Measurements from ENCODE around the gene PRDX2.
"Not testable (repeated sequence)": the region's sequence is repeated elsewhere in the genome, so short reads cannot be mapped to it uniquely, and the experiment has no call there.

Gene PRDX2

DNA sequence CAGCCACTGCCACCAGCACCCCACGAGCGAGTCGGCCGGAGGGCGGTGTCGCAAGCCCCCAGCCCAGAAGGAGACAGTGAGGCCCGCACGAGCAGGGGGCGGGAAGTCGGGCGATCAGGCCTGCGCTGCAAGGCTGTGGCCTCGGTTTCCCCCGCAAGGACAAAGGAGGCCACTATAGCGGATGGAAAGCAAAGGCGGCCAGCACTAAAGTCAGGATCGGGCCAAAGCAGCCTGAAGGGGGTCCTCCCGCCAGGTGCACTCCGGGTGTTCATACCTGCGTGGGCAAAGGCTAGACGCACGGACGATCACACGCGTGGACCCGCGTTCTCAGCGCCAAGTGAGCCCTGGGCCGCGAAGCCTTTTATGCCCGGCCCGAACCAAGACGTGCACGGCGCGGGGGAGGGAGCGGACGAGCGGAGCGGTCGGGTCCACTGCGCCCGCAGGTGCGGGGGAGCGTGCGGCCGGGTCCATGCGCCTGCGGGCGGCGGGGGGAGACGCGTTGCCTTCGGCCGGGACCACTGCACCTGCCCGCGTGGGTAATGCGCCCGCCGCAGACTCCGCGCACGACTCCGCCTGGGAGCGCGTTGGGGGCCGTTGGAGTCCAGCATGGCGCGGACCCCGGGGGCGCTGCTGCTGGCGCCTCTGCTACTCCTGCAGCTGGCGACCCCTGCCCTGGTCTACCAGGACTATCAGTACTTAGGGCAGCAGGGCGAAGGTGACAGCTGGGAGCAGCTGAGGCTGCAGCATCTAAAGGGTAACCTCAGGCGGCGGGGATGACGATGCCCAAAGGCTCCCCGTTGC is at the start of gene PRDX2, which contains the start of gene THSD8:
PRDX2 (minus strand) TSS at position 335 of the 801 bp plus-strand sequence. CDS start 539 bp downstream, outside the sequence.
THSD8 (plus strand) TSS at position 604 of the 801 bp plus-strand sequence; CDS start at position 607, 3 bp downstream.
- peak; percentile 70 for DNase-seq

DNA sequence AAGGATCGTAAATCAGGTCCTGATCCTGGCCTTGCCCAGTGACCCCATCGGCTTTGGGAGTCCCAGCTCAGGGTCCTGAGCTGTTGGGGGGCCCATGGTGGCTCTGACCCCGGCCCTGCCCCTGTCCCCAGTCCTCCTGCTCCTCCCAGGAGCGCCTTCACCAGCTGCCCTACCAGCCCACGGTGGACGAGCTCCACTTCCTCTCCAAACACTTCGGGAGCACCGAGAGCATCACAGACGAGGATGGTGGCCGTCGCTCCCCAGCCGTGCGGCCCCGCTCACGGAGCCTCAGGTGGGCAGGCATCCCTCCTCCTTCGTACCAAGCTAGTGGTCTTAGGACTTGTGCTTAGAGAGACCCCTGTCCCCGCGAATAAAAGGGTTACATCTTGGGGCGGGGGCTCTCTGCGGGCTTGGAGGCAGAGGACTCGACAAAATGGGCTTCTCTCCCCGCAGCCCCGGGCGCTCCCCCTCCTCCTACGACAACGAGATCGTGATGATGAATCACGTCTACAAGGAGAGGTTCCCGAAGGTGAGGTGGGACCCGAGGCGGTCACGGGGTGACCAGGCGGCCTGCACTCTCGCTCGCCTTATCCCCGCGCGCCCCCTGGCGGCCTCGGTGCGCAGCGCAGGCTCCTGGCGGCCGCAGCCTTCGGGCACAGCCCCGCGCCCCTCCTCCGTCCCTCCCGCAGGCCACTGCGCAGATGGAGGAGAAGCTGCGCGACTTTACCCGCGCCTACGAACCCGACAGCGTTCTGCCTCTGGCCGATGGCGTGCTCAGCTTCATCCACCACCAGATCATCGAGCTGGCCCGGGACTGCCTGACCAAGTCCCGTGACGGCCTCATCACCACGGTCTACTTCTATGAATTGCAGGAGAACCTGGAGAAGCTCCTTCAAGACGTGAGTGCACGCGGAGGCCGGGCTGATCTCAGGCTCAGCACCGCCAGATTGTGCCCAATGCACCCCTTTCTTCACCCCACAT is 45.8 kb upstream of the PRDX2 start:
- DNase-seq: peak; percentile 72

GRCh38 chr19:12846613-12847012 is 45.0 kb upstream of the PRDX2 start:
- not testable (repeated sequence) for DNase-seq

- no peak for DNase-seq
These were observed 42.6 kb upstream of the PRDX2 start for GRCh38 chr19:12843999-12844732.

DNA sequence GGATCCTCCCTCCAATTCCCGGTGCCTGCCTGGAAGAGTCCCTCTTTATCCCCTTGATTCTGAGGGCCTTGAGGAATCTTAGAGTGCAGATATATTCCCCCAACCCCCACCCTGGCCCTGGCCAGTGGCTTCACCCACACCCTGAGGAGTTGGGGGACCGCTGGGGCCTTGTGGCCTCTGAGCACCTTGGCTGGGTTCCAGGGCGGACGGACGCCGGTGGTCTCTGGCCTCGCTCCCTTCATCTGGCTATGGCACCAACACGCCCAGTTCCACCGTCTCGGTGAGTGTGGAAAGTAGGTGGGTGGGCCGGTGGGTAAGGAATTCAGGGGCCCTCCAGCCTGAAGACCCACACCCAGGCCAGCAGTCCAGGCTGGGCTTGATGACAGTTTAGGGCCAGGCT is 41.7 kb upstream of the PRDX2 start:
- DNase-seq: no peak

DNA sequence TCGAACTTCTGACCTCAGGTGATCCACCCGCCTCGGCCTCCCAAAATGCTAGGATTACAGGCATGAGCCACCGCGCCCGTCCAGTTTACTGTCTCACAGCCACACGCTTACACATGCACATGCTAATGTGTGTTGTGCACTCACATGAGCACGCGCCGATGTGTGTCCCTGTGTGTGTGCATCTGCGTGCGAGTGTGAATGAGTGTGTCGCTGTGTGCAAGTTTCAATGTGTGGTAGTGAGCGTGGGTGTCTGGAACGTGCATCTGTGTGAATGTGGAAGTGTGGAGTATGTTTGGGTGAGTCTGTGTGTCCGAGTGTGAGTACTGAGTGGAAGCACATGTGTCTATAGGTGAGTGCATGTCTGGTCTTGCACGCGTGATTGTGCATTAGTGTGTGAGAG is 40.9 kb upstream of the PRDX2 start:
- no peak for DNase-seq

GRCh38 chr19:12841094-12841493 is 39.5 kb upstream of the PRDX2 start:
- DNase-seq: no peak

- DNase-seq: no peak
These were observed 38.8 kb upstream of the PRDX2 start for GRCh38 chr19:12840091-12841079.

DNA sequence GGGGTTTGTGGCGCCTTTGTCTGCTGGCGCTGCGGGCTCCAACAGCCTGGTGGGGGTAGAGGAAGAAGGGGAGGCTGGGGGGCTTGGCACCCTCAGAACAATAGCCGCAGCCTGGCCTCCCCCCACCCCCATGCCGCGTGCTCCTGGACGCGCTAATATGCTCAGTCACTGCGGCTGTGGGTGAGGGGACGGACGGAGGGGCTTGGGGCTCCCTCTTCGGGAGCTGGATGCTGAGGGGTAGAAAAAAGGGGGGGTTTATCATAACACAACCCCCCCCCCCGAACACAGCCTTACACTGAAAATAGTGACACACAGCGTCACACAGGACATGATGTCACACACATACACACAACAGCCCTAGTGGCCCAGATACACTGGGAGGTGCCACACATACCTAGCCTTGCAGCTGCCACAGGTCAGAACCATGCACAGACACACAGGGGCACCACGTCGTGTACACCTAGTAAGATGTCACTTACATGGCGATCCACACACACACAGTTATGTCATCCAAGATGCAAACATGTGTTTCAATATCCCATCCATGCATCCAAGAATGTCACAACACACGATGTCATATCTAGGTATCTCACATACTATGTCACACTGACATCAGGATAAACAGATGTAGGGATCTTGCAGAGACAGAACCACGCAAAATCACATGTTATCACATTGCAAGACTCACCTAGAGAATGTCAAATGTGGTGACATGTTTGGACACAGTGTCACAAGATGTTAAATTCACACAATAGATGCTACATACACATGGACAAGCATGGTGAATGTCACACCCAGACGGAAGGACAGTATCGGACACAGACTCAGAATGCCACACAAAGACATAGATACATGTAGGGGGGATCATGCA is 37.5 kb upstream of the PRDX2 start:
- no peak for DNase-seq

- no peak for DNase-seq
These were observed 36.7 kb upstream of the PRDX2 start, which contains the start of gene MAST1 for GRCh38 chr19:12838182-12838885. MAST1 (plus strand) TSS chr19:12838515; CDS start chr19:12838573, 58 bp downstream.

GRCh38 chr19:12837225-12837624 is 35.6 kb upstream of the PRDX2 start:
- DNase-seq: no peak

DNA sequence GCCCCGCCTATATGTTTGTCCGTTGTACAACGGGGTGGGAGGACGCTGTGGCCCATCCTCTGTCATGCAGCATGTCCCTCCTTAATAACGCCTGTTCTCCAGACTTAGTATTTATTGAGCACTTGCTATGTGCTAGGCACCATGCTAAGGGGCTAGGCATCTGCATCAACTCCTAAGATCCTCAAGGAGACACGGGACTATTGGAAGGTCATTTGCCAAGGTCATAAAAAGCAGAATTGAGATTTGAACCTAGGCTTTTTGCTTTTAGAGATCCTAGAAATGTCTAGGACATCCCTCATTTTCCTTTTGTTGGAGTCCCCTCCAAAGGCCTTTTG is 34.9 kb upstream of the PRDX2 start:
- no peak for DNase-seq

GRCh38 chr19:12834976-12835757 is 33.6 kb upstream of the PRDX2 start:
- no peak for DNase-seq

DNA sequence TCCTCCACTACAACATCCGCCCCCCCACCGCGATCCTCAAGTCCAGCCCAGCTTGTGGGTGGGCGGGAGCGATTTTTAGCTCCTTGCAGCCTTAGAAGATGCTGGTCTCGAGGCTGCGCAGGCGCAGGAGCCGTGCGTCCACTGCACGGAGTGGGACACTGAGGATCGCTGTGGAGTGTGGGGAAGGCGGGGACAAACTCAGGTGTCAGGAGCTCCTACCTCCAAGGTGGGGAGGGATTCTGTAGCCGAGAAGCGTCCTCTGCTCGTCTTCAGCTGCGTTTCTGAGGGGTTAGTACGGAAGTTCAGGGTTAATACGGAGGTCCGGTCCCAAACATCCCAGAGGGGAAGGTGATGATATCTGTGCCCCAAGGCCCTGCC is 33.0 kb upstream of the PRDX2 start, which contains the start of gene RTBDN:
RTBDN (minus strand) TSS at position 14 of the 378 bp plus-strand sequence. CDS start 4,600 bp downstream, outside the sequence.
- no peak for DNase-seq

GRCh38 chr19:12833738-12834565 is 32.4 kb upstream of the PRDX2 start:
- DNase-seq: peak; percentile 18

DNA sequence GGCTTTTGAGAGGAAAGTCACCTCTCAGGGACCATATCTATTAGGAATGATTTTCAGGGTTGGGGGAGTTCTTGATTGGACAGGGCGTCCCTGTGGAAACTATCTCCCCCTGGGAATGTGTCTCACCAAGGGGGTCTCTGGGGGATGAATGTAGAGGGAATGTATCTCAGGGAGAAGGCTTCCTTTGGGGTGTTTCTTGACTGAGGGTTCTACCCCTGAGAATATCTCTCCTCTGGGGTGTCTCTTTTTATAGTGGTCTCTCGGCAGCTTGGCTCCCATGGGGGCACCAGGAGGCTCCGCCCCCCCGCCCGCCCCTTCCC is 31.8 kb upstream of the PRDX2 start:
- DNase-seq: no peak

- no peak for DNase-seq
These were observed 26.9 kb upstream of the PRDX2 start for GRCh38 chr19:12828494-12828893.

Measured in CD4-positive, alpha-beta T cell treated with Interleukin-4 for 4 hours (primary cell).